GM19463 (cell line): ENCODE data around the gene AFF3.

Experiments used
- ATAC-seq: cut with Tn5 transposase; IDR thresholded peaks from one replicate; pipeline ENCODE4 v1.9.1; 2021; ENCODE audit warnings: mild to moderate bottlenecking, moderate library complexity; ENCODE audit not compliant: unreplicated experiment

The AFF3 gene

DNA sequence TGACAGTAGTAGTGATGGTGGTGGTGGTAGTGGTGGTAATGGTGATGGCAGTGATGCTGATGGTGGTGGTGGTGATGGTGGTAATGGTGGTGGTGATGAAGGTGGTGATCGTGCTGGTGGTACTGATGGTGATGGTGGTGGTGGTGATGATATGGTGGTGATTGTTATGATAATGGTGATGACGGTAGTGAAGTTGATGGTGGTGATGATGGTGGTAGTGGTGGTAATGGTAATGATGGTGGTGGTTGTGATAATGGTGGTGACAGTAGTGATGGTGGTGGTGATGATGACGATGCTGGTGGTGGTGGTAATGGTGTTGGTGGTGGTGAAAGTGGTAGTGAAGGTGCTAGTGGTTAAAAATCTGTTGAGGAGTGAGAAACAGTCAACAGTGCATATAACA, 125.6 kb downstream of the AFF3 start:
- ATAC-seq = no peak

GRCh38 chr2:100015849-100016248, 126.5 kb downstream of the AFF3 start:
- ATAC-seq = no peak

DNA sequence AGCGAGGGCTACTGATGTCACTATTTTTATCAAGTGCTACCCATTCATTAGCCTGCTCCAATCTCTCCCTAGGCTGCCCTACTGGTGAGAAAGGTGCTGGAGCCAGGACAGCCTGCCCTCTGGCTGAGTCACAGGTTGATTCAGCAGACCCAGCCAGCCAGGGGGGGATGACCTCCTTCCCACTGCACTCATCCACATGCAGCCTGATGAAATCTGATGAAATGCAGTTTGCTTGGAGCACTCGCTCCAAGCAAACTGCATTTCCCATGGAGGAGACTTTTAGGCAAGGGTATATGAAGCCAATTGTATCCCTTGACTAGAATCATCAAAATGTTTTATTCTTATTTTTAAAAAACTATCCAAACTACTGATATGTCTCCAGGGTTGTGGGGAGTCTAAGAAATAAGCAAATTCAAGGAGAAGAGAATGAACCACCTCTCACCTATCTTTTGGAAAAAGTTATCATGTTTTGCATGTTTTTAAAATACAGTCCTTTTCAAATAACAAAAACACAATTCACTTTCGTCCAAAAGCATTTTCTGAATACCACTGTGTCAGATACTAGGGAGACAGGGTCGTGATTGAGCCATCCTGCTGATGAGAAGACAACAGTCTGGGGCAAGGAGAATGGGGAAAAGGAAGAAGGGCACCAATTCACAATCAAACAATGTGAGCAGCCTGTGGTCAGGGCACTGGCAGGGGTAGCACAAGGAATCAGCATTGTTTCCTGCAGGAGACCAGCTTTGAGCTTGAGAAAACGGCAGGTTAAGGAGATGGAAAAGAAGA, 128.3 kb downstream of the AFF3 start:
- ATAC-seq = no peak

GRCh38 chr2:100012561-100012960, 129.8 kb downstream of the AFF3 start:
- ATAC-seq = no peak

- no peak for ATAC-seq
Measured at GRCh38 chr2:100011272-100011731, 131.1 kb downstream of the AFF3 start.

- no peak for ATAC-seq
Measured at GRCh38 chr2:100010606-100011005, 131.8 kb downstream of the AFF3 start.

- no peak for ATAC-seq
Measured at GRCh38 chr2:100009743-100010142, 132.6 kb downstream of the AFF3 start.

DNA sequence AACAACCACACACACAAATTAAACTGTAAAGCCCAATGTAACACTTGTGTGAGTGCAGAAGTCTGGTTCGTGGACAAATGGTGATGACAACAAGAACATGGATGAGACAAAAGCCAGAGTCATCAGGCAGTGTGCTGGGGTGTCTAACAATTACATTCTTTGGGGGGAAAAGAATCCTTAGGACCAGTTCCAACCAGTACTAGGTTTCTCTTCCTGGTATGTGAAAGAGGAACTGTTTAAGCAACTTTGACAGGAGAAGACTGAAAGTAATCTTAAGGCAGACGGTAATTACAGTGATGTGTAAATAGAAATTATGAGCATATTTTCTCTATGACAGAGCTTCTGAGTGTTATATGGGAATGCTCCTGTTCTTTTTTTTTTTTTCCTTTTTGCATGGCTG, 133.4 kb downstream of the AFF3 start:
- no peak for ATAC-seq

GRCh38 chr2:100006516-100006915, 135.9 kb downstream of the AFF3 start:
- ATAC-seq = no peak

- no peak for ATAC-seq
Measured at GRCh38 chr2:100004959-100005387, 137.4 kb downstream of the AFF3 start.

GRCh38 chr2:100004348-100004884, 138.0 kb downstream of the AFF3 start:
- ATAC-seq = no peak

DNA sequence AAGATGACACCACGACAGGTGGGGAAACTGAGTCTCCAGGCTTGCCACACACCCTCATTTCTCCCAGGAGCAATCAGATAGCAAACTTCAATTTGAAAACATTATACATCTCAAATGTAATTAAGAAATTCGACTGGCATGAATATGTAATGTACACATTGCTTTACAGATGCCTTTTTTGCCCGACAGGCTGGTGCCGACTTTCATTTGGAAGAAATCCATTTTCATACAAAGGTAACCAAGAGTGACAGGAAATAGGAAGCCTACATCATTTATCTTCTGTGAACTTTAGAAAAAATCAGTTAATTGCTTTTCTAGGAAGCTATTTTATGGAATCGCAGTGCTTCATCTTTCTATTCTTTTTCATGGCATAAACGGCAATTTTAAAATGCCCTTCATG, 140.3 kb downstream of the AFF3 start:
- ATAC-seq = no peak

DNA sequence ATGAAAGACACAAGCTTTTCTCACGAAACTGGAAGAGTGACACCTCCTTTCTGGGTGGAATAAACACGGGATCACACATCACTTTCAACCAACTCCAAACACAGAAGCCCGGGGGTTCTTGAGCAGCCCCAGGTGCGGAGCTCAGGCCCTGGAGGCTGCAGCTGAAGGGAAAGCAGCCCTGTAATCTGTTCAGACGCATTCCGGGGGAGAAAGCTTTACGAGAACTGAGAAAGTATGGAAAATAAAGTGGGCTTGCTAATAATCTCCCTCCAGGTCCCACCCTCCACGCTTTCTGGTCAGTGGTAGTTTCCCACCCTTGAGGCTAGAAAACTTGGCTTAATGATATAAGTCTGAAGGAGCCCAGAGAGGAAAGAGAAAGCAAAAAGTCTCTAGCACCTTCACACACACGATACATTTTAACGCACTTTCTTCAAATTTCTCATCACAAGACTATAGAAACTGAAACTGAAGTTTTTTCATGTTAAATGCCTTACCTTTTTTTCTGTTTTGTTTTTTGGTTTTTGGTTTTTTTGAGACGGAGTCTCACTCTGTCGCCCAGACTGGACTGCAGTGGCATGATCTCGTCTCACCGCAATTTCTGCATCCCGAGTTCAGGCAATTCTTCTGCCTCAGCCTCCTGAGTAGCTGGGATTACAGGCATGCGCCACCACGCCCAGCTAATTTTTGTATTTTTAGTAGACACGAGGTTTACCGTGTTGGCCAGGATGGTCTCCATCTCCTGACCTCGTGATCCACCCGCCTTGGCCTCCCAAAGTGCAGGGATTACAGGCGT, 141.3 kb downstream of the AFF3 start:
- no peak for ATAC-seq

DNA sequence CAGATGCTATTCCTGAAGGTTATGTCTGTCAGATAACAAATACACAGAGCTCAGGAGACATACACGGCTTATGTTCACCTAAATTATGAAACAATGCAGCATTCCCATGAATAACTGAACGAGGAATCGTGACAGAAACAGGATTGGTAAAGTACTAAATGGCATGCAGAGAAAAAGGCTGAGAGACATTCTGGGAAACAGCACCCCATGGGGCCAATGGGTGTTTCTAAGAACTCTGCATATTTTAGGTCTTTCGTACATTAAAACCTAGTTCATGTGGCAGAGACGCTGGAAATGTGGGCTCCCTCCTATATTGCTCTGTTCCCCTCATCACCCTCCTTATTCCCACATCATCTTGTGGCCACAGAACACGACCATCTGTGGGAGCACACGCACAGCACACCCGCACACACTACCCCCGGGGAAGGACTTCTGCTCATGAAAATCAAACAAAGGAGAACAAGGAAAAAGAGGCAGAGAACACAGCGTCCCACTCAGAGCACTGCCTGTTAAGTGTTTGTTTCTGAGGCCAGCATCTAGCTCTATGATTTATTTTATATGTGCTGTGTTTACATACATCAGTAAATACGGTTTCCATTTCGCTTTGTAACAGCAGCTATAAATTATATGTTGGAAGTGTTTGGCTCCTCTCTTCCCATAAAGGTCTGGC, 143.6 kb downstream of the AFF3 start:
- no peak for ATAC-seq

DNA sequence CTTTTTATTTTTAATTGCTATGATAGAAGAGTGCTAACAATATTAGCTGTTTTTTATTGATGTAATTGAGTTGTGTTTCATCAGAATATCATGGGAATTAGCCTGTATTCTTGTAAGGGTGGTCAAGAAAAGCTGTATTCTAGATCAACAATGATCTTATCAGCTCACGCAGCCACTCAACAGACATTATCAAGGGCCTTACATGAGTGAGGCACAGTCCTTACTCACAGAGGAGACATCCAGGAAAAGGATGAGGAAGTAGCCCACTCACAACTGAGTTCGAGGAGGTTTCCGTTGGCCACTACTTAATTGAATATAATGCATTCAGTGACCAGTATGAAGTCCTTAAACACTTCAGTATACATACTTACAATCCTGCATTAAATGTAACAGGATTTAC, 152.5 kb downstream of the AFF3 start:
- ATAC-seq = no peak

DNA sequence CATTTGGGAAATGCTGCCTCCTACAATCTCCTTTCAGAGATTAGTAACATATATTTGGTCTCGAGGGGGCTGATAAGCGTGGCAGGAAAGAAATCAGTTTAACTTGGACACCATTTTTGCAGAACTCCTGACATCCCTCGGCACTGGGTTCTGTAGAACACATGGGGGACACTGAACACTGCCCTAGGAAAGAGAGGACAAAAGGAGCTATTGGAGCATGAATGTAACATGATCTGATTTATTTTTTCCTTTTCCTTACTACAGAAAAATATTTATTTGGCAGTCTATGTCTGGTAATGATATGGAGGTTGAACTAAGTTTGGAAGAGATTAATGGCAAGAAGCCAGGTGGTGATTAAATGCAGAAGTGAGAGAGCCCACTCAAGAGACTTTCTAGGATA, 153.8 kb downstream of the AFF3 start:
- ATAC-seq = no peak

DNA sequence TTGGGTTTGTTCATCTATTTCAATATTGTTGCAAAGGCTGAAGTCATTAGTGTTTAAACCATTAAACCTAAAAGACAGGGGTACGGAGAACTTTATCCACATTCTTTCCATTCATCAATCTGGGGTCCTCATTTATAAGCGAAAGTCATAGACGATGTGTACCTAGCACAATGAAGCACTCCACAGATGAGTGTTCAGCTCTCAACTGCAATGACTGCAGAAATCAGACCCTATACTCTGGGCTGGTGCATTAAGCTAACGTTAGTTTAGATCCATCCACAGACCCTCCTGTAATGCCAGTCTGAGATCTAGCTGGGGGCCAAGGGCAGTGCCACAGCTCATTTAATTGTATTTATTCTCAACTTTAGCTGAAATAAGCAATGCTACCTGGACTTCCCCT, 155.2 kb downstream of the AFF3 start:
- no peak for ATAC-seq

DNA sequence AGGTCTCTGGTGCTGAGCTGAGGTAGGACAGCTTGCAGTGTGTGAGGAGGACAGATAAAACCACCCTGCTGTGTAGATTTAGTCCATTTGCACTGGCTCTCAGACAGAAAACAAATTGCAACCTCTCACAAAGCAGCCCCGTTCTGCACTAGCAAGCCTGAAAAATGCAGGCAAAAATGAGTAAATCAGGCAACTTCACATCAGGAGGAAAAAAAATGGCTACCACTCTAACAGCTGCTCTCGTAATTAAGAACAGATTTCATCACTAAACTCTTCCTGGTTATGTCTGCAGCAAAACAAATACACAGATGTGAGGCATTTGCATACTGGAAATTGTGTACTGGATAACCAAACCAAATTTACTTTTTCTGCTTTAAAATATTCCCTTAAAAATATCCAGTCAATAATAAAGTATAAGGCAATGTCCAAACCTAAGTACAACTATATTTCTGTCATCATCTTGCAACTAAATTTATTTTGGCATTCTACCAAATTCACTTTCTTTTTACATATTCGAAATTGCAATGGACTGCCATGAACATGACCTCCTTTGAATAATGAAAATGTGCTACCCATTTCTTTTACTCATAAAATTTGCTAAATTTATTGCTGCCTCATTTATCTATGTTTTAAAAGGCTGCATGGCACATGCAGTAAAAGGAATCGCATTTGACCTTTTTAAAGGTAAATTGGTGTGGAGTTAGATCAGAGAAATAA, 157.4 kb downstream of the AFF3 start:
- no peak for ATAC-seq

DNA sequence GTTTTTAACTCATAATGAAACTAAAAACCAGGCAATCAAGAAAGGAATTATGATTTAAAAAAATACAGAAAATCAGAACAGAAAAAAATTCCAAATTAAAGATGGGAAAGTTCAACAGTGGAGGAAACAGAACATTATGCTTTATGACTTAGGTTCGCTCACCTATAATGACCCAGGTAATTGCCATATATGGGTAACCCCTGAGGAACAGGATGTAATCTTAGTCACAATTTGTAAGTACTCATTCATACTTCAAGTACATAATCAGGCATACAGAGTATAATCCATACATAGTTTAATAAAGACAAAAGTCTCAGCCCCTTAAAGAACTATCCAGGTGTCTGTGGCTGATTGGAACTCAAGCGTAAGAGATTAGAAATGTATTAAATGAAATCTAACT, 159.6 kb downstream of the AFF3 start:
- ATAC-seq = no peak

DNA sequence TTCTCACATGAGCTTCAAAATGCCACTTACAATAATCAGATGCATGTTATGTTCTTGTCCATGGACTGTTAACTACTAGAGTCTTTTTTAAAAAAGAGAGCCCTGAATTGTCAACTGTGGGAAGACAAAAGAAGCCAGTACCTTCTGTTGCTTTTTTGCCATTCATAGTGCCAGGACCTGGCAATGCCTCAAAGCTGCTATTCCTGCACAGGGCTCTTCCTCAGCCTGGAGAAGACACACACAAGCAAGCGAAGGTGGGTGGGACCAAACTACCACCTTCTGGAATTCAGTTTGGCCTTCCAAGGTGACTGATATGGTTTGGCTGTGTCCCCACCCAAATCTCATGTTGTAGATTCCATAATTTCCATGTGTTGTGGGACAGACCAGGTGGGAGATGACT, 160.6 kb downstream of the AFF3 start:
- ATAC-seq = no peak

DNA sequence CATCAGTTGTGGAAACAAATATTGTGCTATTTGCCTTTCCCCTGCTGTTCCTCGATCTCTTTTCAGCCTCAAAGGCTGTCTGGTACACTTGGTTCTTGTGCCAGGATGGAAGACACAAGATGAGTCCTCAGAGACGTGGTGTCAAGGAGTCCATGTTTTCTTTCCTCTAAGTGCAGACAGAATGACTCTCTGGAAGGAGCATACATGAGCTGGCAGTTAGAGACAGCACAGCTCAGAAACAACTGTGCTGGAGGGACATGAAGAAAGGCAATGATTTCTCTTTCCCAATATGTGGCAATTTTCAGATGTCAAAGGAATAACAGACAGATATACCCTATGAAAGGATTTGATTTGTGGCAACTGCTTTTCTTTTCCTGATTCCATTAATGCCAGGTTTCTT, 162.2 kb downstream of the AFF3 start:
- no peak for ATAC-seq
